Endothelial cell of umbilical vein (primary cell): Measurements from ENCODE around the gene ZNF639. TPM values are rescaled to one million over a fixed set of nuclear protein-coding genes. Genes with fewer than 3 reads are reported as not detected.

ENCODE experiments used
- BruUV-seq: library from RNA; stranded (reverse); fragments of 400-500 nt; replicated peaks from 2 replicates; lab custom pipeline; 2021; lab: Mats Ljungman, UMichigan
- CTCF ChIA-PET: fragments of 300-600, 350-600 bp; sonication (Branson Sonifier 250); formaldehyde crosslinking; loops from one replicate; lab custom pipeline; 2021; ENCODE audit warnings: antibody characterized with exemption, inconsistent platforms; lab: Charles Lee
- POLR2A ChIA-PET: fragments of 300-600, 350-600 bp; sonication (Branson Sonifier 250); formaldehyde crosslinking; loops from one replicate; lab custom pipeline; 2021; ENCODE audit warnings: antibody characterized with exemption, inconsistent platforms; lab: Charles Lee
- DNase-seq: peaks from one replicate; pipeline ENCODE4 v3.0.0-alpha.2; 2011; ENCODE audit warnings: low read depth, low spot score
- FAIRE-seq: peaks from 2 replicates; lab custom pipeline; 2011; peaks lifted over from hg19 to GRCh38; lab: Jason Lieb, UNC
- H2AFZ ChIP-seq: 2 replicates; pipeline ENCODE4 v1.6.0; 2012; ENCODE audit warnings: low read depth, low read length, control low read depth, inconsistent platforms
- H3K27ac ChIP-seq: 2 replicates; pipeline ENCODE4 v1.5.1; 2011; ENCODE audit warnings: low read depth, mild to moderate bottlenecking, control low read depth, low read length, moderate library complexity; ENCODE audit not compliant: insufficient read depth
- H3K27me3 ChIP-seq, 2 experiments: 2 replicates each; pipeline versions ENCODE4 v1.6.0 to v1.6.1; 2011; ENCODE audit warnings: low read length in 2 of 2, mixed read lengths in 1 of 2; ENCODE audit not compliant: control insufficient read depth in 2 of 2, insufficient read depth in 2 of 2
- H3K36me3 ChIP-seq, 2 experiments: 2 replicates in 1 of 2; 3 replicates in 1 of 2; pipeline ENCODE4 v1.5.1; 2011; ENCODE audit warnings: low read length in 2 of 2, mild to moderate bottlenecking in 1 of 2, moderate library complexity in 1 of 2; ENCODE audit not compliant: control insufficient read depth in 2 of 2, insufficient read depth in 2 of 2; ENCODE audit errors: extremely low read depth in 1 of 2
- H3K4me1 ChIP-seq: 3 replicates; pipeline ENCODE4 v1.5.1; 2011; ENCODE audit warnings: mild to moderate bottlenecking, low read length; ENCODE audit not compliant: control insufficient read depth, insufficient read depth; ENCODE audit errors: extremely low read depth
- H3K4me2 ChIP-seq: 2 replicates; pipeline ENCODE4 v1.6.1; 2011; ENCODE audit warnings: low read length, control low read depth, mixed read lengths; ENCODE audit not compliant: insufficient read depth
- H3K4me3 ChIP-seq, 3 experiments: fragments of 200-600 bp in 1 of 3; sonication (generic), shearing (Covaris generic) in 1 of 3; replicated peaks in 1 of 3; 2 replicates each; pipeline ENCODE4 v1.5.1; 2011 to 2016; ENCODE audit warnings: control low read depth in 3 of 3, low read length in 3 of 3, mild to moderate bottlenecking in 2 of 3, inconsistent platforms in 1 of 3, low read depth in 1 of 3, moderate library complexity in 1 of 3; ENCODE audit not compliant: insufficient read depth in 1 of 3
- H3K79me2 ChIP-seq: 2 replicates; pipeline ENCODE4 v1.6.0; 2012; ENCODE audit warnings: low read length, inconsistent platforms; ENCODE audit not compliant: control insufficient read depth, insufficient read depth
- H3K9ac ChIP-seq: replicated peaks from 2 replicates; pipeline ENCODE3; 2011; ENCODE audit warnings: low read length, control low read depth; ENCODE audit not compliant: insufficient read depth; ENCODE audit errors: extremely low read depth
- H3K9me1 ChIP-seq: replicated peaks from 3 replicates; pipeline ENCODE4 v1.6.0; 2011; ENCODE audit warnings: mild to moderate bottlenecking, low read length; ENCODE audit not compliant: control insufficient read depth, insufficient read depth; ENCODE audit errors: extremely low read depth
- H3K9me3 ChIP-seq: replicated peaks from 2 replicates; pipeline ENCODE4 v1.5.1; 2012; ENCODE audit warnings: low read length, inconsistent platforms; ENCODE audit not compliant: control insufficient read depth, insufficient read depth
- H4K20me1 ChIP-seq: replicated peaks from 2 replicates; pipeline ENCODE3; 2011; ENCODE audit warnings: mild to moderate bottlenecking, low read length; ENCODE audit not compliant: control insufficient read depth, insufficient read depth; ENCODE audit errors: extremely low read depth
- EZH2 ChIP-seq: IDR thresholded peaks from 2 replicates; pipeline ENCODE4 v1.6.1; 2012; ENCODE audit warnings: borderline replicate concordance, low read depth, mild to moderate bottlenecking, moderate library complexity, low read length, inconsistent platforms; ENCODE audit not compliant: severe bottlenecking
- FOS ChIP-seq: IDR thresholded peaks from 2 replicates; pipeline ENCODE4 v1.6.1; 2011; ENCODE audit warnings: mild to moderate bottlenecking, low read length, moderate library complexity, borderline replicate concordance; ENCODE audit not compliant: insufficient read depth
- GATA2 ChIP-seq: IDR thresholded peaks from 2 replicates; pipeline ENCODE4 v1.7.0; 2011; ENCODE audit warnings: low read depth, mild to moderate bottlenecking, moderate library complexity, mixed read lengths, low read length; ENCODE audit not compliant: insufficient read length, insufficient read depth
- JUN ChIP-seq: IDR thresholded peaks from 2 replicates; pipeline ENCODE4 v1.6.1; 2011; ENCODE audit warnings: borderline replicate concordance, low read depth; ENCODE audit not compliant: insufficient read length, insufficient read depth
- MYC ChIP-seq: IDR thresholded peaks from one replicate; pipeline ENCODE4 v1.6.1; 2011; ENCODE audit warnings: mild to moderate bottlenecking, low read depth, low read length
- POLR2A ChIP-seq: IDR thresholded peaks from 2 replicates; pipeline ENCODE4 v1.6.1; 2012; ENCODE audit warnings: low read depth, mild to moderate bottlenecking, control low read depth, low read length
- POLR2AphosphoS5 ChIP-seq: IDR thresholded peaks from 2 replicates; pipeline ENCODE4 v1.6.1; 2012; ENCODE audit warnings: low read depth, mild to moderate bottlenecking, control low read depth, low read length, moderate library complexity; ENCODE audit not compliant: insufficient read depth
- dilution Hi-C: fragments of 300-500 bp; cut with MboI; formaldehyde crosslinking; loops from one replicate; pipeline ENCODE4 v1.15.0; 2019; ENCODE audit warnings: low sequenced_read_pairs; ENCODE audit not compliant: extremely low pct_ligation_motif_present
- intact Hi-C: fragments of 100-400 bp; cut with micrococcal nuclease; formaldehyde crosslinking; loops from one replicate; pipeline ENCODE4 v1.10.0; 2022
- polyA plus RNA-seq, 4 experiments: library from polyadenylated mRNA; depleted of rRNA in 3 of 4; stranded (reverse) in 3 of 4; unstranded in 1 of 4; fragments of >200 nt; gene quantifications; 2 replicates each; pipeline versions ENCODE4 v1.2.1 to v1.2.3, GENCODE V29; 2011 to 2012; ENCODE audit warnings: missing spikeins in 1 of 4
- total RNA-seq: library from RNA; stranded (reverse); gene quantifications from 2 replicates; pipeline ENCODE4 v1.2.3, GENCODE V29; 2021
- TF ChIP-seq, protein P1 (sequence below): IDR thresholded peaks from 2 replicates; pipeline ENCODE4 v1.6.1; 2011; ENCODE audit not compliant: insufficient read depth, insufficient read length
- TF ChIP-seq, protein P2 (sequence below), 2 donors: IDR thresholded peaks; 1 replicate in 1 of 2; 2 replicates in 1 of 2; pipeline ENCODE4 v1.5.1; 2011; ENCODE audit warnings: low read length in 2 of 2, mild to moderate bottlenecking in 2 of 2, moderate library complexity in 2 of 2, control low read depth in 1 of 2, inconsistent platforms in 1 of 2, low read depth in 1 of 2; ENCODE audit not compliant: insufficient read depth in 1 of 2; ENCODE audit errors: extremely low read depth in 1 of 2

The ZNF639 gene
- total and polyA plus RNA-seq, 2 donors (not counting 3 experiments of a cell fraction or from before 2014, with no cell fraction given), result 8.0 to 30.5 TPM

DNA sequence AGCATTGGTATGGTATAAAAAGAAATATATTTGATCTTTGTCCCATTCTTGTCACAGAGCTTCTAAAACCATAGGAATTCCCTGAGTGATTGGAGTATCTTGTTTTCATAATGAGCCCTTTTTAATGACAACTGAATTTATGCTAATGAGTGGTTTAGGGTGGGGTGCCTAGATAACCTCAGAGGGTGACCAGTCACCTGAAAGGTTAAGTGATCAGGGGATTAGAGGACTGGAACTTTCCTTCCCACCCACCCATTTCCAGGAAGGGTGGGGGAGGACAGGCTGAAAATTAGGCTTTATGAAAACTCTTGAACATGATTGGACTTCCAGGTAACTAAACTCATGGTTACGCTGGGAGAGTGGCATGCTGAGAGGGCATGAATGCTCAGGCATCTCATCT is 33.2 kb downstream of the ZNF639 start:
- Histone ChIP-seq H3K4me1 (no peaks in the 10 kb centered on the region), H3K9me3 (no peaks in the 10 kb centered on the region), H3K36me3 (peaks cover 2 to 4% of the 10 kb centered on the region in 2 experiments), H3K4me2 (no peak overlapping the region), H2AFZ (no peak overlapping the region), H3K9ac (no peak overlapping the region), H3K27ac (no peak overlapping the region), H3K9me1 (no peaks in the 10 kb centered on the region), H4K20me1 (no peaks in the 10 kb centered on the region), H3K4me3 (no peak overlapping the region), H3K79me2 (no peaks in the 10 kb centered on the region), H3K27me3 (no peaks in the 10 kb centered on the region)
- BruUV-seq, result no TSS peak
- dilution Hi-C loops, result no loop called here
- ChIA-PET CTCF (no interaction called here), POLR2A (no interaction called here)
- no peak for DNase-seq
- TF ChIP-seq, protein P1, sequence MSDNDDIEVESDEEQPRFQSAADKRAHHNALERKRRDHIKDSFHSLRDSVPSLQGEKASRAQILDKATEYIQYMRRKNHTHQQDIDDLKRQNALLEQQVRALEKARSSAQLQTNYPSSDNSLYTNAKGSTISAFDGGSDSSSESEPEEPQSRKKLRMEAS, result no peak
- TF ChIP-seq MYC (no peak), JUN (no peak), FOS (no peak), EZH2 (no peak), POLR2A (no peak), GATA2 (no peak), POLR2AphosphoS5 (no peak)
- TF ChIP-seq, protein P2, sequence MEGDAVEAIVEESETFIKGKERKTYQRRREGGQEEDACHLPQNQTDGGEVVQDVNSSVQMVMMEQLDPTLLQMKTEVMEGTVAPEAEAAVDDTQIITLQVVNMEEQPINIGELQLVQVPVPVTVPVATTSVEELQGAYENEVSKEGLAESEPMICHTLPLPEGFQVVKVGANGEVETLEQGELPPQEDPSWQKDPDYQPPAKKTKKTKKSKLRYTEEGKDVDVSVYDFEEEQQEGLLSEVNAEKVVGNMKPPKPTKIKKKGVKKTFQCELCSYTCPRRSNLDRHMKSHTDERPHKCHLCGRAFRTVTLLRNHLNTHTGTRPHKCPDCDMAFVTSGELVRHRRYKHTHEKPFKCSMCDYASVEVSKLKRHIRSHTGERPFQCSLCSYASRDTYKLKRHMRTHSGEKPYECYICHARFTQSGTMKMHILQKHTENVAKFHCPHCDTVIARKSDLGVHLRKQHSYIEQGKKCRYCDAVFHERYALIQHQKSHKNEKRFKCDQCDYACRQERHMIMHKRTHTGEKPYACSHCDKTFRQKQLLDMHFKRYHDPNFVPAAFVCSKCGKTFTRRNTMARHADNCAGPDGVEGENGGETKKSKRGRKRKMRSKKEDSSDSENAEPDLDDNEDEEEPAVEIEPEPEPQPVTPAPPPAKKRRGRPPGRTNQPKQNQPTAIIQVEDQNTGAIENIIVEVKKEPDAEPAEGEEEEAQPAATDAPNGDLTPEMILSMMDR (IDR thresholded peaks at IDR 0.05; ENCODE audit: extremely low read depth in 1 of 2, insufficient read depth in 1 of 2, low read depth in 1 of 2, low read length in 2 of 2), result no peak
- intact Hi-C loops, result no loop called here
- no peak for FAIRE-seq
